HG03565 (cell line): ENCODE results near the gene PFKL.
"Not testable (repeated sequence)": the region's sequence is repeated elsewhere in the genome, so short reads cannot be mapped to it uniquely, and the experiment has no call there.

Experiments used
- ATAC-seq: cut with Tn5 transposase; IDR thresholded peaks from one replicate; pipeline ENCODE4 v1.9.1; 2021; ENCODE audit warnings: mild to moderate bottlenecking, moderate library complexity; ENCODE audit not compliant: unreplicated experiment

Gene PFKL

GRCh38 chr21:44293551-44294231 lies 6.2 kb upstream of the PFKL start:
- no peak for ATAC-seq

DNA sequence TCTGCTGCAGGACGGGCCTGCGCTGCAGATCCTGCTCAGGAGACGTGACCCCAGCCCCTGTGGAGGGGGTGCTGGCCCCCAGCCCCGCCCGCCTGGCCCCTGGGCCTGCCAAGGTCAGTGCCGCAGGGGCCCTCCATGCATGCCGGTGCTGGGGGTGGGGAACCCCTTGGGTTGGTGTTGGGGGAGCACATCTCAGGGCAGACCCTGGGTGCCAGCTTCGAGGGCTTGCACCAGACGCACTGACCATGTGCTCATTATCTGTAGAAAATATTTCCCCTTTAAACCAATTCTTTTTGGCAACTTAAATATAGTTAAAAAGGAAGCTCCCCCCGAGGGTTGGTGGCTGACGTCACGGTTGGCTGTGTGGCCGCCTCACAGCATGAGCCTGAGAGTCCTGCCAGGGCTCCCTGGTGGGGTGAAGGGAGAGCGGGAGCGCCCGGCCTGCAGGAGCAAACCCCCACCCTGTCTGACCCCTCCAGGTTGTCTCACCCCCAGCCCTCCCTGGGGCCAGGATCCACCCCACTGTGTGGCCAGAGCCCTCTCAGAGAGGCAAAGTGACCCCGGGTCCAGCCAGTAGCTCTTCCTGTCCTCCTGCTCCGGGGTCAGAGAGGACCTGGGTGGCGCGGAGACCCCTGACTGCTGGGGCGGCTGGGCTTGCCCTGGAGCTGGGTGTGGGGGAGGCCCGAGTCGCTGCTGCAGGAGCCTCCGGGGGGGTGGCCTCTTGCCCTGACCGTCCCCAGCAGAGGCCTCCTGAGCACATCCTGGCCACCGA lies 5.3 kb upstream of the PFKL start:
- no peak for ATAC-seq

DNA sequence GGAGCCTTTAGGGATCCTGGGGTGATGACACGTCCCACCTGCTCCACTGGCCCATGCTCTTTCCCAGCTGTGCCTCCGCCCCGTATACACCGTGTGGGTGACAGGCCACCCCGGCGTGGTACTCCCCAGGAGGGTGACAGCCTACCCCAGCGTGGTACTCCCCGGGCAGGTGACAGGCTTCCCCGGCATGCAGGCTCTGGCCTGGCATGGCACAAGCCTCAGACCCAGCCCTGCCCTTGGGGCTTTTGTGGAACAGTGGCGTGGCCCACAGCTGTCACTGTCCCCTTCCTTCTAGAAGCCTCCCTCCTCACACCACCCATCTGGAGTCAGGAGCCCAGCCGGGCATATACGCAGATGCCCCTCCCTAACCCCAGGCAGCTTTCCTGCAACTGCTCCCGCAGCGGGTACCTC lies 4.7 kb upstream of the PFKL start:
- no peak for ATAC-seq

DNA sequence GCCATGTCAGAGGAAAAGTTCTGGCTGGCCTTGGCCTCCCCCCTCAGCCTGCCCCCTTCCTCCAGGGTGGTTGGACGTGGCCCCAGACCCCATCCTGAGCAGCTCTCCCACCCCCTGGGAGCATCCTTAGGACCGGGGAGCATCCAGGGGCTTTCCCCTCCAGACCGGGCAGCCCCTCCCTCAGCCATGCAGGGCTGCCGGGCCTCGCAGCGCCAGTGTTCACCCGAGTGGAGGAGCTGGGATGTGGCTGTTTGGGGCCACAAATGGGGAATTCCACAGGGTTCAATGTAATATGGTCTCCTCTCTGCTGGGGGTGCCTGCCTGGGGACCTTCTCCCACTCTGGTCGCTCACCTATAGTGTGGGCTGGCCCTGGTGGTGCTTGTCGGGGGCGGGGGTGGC lies 4.2 kb upstream of the PFKL start:
- ATAC-seq = no peak

- ATAC-seq = no peak
These were observed 3.7 kb upstream of the PFKL start for GRCh38 chr21:44296103-44296519.

DNA sequence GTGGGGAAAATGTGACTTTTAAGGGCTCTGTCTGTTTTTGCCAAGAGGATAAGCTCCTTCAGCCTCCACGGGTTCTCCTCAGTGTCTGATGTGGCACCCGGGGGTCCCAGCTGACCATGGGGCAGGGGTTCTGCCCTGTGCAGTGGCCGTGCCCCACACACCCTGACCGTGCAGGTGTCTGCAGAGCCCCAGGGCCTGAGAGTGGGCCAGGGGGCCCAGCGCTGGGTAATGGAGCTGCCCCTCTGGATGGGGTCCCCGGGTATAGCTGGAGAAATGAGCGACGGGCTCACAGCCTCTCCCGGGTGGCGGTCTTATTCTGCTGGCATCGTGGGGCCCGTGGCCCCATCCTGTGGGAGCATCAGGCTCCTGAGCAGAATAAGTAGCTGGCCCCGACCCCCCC lies 2.9 kb upstream of the PFKL start:
- no peak for ATAC-seq

- ATAC-seq = no peak
These were observed 2.1 kb upstream of the PFKL start for GRCh38 chr21:44297525-44298290.

GRCh38 chr21:44298301-44298700 lies 1.6 kb upstream of the PFKL start:
- no peak for ATAC-seq

DNA sequence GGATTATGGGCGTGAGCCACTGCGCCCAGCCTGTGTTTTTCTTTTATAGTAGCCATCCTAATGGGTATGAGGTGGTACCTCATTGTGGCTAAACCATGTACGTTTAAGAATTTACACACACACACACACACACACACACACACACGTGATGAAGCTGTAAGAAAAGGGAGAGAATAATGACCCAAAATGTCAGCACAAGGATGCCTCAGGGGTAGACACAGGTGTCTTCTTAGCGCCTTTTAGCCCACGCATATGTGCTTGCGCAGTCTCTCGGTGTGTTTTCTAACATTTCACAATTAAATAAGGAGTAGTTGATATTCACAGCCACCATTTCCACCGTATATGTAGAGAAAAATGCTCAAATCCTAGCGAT lies 782 bp upstream of the PFKL start:
- ATAC-seq = no peak

- ATAC-seq = peak; percentile 9
These were observed 558 bp downstream of the PFKL start for GRCh38 chr21:44300262-44300959.

- ATAC-seq = no peak
These were observed 1.3 kb downstream of the PFKL start for GRCh38 chr21:44301141-44301540.

DNA sequence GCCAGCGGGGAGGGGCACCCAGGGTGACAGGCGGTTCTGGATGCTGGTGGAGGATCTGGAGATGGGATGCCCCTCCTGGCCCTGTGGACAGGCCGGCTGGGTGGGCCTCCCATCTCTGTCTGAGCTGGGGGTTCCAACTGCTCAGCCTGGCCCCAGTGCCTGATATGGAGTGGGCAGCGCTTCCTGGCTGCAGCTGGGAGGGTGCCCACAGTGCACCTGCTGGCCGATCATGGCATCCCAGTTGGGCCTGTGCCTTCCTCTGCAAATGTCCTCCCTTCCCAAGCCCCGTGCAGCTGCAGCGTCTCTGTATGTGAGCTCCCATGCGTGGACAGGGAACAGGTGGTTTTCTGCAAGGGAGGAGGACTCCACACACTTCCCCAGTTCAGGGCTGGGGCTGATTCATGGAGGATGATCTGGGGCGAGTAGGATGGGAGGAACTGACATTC lies 2.1 kb downstream of the PFKL start:
- no peak for ATAC-seq

GRCh38 chr21:44302573-44303401 lies 2.9 kb downstream of the PFKL start:
- not testable (repeated sequence) for ATAC-seq

DNA sequence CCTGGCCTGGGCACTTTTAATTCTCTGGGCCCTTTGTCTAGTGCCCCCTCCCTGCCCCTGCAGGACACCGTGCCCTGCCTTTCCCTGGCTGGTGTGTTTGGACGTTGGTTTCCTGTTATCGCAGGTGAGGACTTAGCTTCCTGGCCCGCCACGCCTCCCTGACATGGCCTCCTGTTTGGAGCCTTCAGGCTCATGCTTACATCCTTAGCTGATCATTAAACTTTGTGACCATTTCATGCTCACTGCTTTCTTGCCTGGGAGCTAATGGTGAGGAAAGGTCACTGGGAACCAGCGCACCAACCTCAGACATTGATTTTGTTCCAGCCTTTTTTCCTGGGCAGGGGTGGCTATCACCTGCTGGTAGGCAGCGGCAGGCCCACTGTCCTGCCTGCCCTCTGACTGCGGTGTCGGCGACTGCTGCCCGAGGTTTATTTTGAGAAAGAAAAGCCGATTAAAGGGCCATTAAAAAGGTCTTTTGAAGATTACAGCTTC lies 3.7 kb downstream of the PFKL start:
- no peak for ATAC-seq

DNA sequence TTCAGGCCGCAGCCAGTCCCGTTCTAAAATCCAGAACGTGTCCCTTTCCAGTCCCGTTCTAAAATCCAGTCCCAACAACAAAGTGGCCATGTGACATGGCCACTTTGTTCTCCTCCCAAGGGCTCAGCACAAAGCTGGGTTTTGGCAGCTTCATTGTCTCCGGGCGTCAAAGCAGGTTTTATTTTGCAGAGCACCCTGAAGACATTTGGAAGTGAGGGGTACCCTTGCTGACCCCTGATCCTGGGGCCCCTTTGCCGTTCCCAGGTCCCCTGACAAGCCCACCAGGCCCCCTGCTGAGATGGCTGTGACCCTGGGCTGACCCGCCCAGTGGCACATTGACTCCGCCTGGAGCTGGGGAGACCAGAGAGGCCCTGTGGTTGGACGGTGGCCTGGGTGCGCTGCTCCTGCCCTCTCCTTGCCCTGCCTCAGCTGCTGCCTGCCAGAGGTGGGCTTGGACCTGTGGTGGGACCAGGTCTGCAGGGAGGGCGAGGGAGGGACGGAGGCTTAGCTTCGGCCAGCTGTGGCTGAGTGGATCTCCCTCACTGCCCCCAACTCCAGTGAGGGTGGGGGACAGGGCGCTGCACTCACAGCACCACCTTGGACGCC lies 4.3 kb downstream of the PFKL start:
- ATAC-seq = no peak

- no peak for ATAC-seq
These were observed 5.0 kb downstream of the PFKL start for GRCh38 chr21:44304877-44305293.

GRCh38 chr21:44305691-44306090 lies 5.8 kb downstream of the PFKL start:
- ATAC-seq = no peak

DNA sequence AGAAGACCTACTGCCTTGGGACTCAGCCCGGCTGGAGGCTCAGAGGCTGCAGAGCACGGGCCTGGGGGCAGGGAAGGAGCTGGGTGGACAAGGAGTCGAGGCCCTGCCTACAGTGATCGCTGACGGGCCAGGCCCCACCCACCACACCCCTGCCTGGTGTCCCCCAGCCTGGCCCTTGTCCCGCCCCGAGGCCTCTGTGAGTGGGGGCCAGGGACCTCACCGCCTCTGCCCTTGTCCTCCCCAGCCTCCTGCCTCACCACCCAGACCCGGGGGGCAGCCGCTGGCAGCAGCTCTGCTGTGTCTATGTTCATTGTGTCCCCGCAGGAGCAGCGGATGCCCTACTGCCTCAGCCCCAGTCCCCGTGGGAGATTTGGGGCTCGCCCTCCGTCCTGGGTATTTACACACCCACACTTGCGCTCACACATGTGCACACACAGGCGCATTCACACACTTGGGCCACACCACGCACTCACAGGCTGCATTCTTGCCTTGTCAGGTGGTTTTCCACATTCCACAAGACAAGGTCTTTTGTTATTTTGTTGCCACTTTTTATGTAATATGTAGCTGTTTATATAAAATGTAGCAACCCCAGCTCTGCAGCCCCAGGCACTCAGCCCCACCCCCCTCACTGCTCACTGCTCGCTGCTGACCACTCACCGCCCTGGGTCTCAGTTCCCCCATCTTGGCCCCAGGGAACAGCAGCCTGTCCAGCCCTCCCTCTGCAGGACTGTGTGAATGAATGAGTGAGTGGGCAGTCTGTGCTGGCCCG lies 7.3 kb downstream of the PFKL start:
- no peak for ATAC-seq
